HG02852 (cell line): ENCODE measurements around the gene OR4X2.
"Not testable (repeated sequence)": the region's sequence is repeated elsewhere in the genome, so short reads cannot be mapped to it uniquely, and the experiment has no call there.

Experiments
- ATAC-seq: cut with Tn5 transposase; IDR thresholded peaks from one replicate; pipeline ENCODE4 v1.9.1; 2021; ENCODE audit warnings: mild to moderate bottlenecking, moderate library complexity; ENCODE audit not compliant: unreplicated experiment

Gene OR4X2

GRCh38 chr11:48244804-48245203 is at the start of gene OR4X2:
Gene OR4X2, plus strand, starts transcription at chr11:48245104. Its CDS starts 0 bp downstream, at chr11:48245104.
- ATAC-seq = no peak

- no peak for ATAC-seq
Observed at GRCh38 chr11:48207881-48208280, 37.0 kb upstream of the OR4X2 start.

GRCh38 chr11:48210052-48210451 is 34.9 kb upstream of the OR4X2 start:
- no peak for ATAC-seq

GRCh38 chr11:48216510-48216909 is 28.4 kb upstream of the OR4X2 start, which contains the start of gene OR4B1:
Gene OR4B1, plus strand, starts transcription at chr11:48216810. Its CDS starts 0 bp downstream, at chr11:48216810.
- ATAC-seq = no peak

- ATAC-seq = no peak
Observed at GRCh38 chr11:48228761-48229160, 16.1 kb upstream of the OR4X2 start.

GRCh38 chr11:48230057-48230456 is 14.8 kb upstream of the OR4X2 start:
- not testable (repeated sequence) for ATAC-seq

- no peak for ATAC-seq
Observed at GRCh38 chr11:48237727-48238126, 7.2 kb upstream of the OR4X2 start.

GRCh38 chr11:48242501-48242900 is 2.4 kb upstream of the OR4X2 start:
- ATAC-seq = no peak

GRCh38 chr11:48248902-48249301 is 4.0 kb downstream of the OR4X2 start:
- no peak for ATAC-seq

GRCh38 chr11:48261600-48261999 is 16.7 kb downstream of the OR4X2 start:
- peak; percentile 62 for ATAC-seq

GRCh38 chr11:48263423-48263911 is 18.6 kb downstream of the OR4X2 start, which contains the start of gene OR4X1:
Gene OR4X1, plus strand, starts transcription at chr11:48263861. Its CDS starts 0 bp downstream, at chr11:48263861.
- ATAC-seq = no peak

GRCh38 chr11:48270621-48271020 is 25.7 kb downstream of the OR4X2 start:
- no peak for ATAC-seq

GRCh38 chr11:48272606-48273005 is 27.7 kb downstream of the OR4X2 start:
- no peak for ATAC-seq
